SK-N-MC (cell line): ENCODE data around the gene ELMO1.

ENCODE experiments used
- EZH2 ChIP-seq: fragments of 200-600 bp; sonication (generic); IDR thresholded peaks from one replicate; pipeline ENCODE4 v1.6.1; 2017; ENCODE audit warnings: antibody characterized with exemption
- POLR2AphosphoS5 ChIP-seq: IDR thresholded peaks from 2 replicates; pipeline ENCODE4 v1.6.1; 2012; ENCODE audit warnings: mild to moderate bottlenecking, low read depth, low read length, borderline replicate concordance

DNA sequence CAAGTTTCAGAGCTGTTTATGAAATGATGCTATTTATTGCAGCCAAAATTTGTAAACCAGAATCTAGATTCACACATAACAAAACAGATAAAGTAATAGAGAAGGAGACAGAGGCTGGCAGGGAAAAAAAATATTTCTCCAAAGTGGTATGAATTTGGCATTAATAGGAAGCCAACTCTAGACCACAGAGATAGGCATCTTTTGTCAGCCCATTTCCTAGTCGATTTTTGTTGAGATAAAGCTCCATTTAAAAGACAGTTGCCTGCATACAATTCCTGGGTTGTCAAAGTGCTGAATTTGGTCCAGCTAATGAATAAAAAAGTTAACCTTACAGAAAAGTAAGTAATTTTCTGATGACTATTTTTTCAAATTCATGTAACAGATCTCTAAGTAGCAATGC is 219.3 kb downstream of the ELMO1 start:
- TF ChIP-seq POLR2AphosphoS5 (no peak), EZH2 (no peak)
